ENCODE measurements around the gene ISG20L2.
A peak's percentile ranks its signal among the peaks of the same experiment; 100 is the strongest.
"Not testable (repeated sequence)": the region's sequence is repeated elsewhere in the genome, so short reads cannot be mapped to it uniquely, and the experiment has no call there.

The ISG20L2 gene, protein sequence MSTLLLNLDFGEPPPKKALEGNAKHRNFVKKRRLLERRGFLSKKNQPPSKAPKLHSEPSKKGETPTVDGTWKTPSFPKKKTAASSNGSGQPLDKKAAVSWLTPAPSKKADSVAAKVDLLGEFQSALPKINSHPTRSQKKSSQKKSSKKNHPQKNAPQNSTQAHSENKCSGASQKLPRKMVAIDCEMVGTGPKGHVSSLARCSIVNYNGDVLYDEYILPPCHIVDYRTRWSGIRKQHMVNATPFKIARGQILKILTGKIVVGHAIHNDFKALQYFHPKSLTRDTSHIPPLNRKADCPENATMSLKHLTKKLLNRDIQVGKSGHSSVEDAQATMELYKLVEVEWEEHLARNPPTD

DNA sequence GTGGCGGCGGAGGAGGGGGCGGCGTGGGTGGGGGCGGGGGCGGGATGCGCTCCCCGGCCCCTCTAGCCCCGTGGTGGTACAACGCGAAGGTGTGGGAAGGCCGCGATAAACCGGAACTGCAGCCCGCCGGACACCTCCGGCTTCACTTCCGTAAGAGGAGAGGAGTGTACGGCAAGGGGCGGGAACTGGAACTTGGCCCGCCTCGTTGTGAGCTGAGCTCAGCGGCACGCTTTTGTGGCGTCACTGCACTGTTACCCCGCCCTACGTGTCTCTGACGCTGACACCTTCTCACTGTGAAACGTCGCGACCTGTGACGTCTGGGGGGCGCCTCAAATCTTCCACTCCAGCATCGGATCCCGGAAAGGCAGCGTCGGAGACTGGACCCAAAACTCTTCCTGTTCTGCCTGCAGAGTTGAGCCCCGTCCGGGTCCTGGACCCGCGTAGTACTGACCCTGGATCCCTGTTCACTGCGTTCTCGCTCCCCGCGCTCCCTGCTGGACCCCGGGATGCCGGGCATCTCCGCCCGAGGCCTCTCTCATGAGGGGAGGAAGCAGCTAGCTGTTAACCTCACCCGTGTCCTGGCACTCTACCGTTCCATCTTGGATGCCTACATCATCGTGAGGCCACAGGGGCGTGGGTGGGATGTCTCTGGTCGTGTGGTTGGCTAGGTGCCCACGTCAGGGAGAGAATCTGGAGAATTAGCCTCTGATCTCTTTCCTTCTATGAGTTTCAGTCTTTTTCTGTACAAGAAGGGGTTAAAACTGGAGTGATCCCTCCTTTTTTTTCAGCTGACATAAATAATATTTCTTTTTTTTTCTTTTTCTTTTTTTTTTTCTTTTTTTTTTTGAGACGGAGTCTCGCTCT, at the start of gene ISG20L2:
ISG20L2 (minus strand) TSS at position 168 of the 864 bp plus-strand sequence. CDS start 1,114 bp downstream, outside the sequence.
- DNase-seq (ENCODE audit: low read depth, low spot score), result peak; percentile 92

DNA sequence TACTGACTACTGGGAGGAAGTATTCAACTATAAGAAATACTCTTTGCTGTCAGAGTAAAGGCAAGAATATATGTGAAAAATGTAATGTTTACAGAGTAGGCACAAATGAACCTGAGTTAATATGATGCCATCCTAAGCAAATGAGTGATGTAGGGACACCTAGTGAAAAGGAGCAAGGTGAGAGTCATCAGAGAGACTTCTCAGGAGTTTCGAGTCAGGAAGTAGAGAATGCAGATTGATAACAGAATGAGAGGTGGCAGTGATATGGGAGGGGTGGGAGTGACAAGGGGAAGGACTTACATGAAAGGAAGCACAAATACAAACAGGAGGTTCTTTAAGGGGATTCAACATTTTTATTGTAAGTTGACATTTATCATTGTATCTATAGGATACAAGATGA, 49.0 kb upstream of the ISG20L2 start:
- H3K27ac ChIP-seq, result peak overlapping the region; percentile 29

More for the DNA sequence above, at the start of gene ISG20L2:
- peak within 1 kb of the TSS; percentile 85 for H3K27ac ChIP-seq

DNA sequence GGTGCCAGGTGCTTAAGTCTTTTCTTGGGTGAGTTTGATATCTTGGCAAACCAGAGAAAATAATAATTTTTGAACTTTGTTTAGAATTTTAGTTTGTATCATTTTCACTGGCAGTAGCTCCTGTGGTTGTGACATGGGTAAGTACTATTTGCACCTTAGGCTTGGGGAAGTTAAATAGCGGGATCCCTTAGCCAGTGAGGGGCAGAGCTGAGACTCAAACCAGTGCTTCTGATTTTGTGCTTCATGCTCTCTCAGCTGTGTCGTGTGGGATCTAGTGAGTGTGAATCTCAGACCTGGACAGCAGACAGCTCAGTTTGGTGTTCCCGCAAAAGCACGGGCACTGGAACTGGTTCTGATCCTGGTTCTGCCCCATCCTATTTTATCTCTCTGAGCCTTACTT, 48.4 kb upstream of the ISG20L2 start:
- H3K27ac ChIP-seq, result peak overlapping the region; percentile 29
- no peak for DNase-seq (ENCODE audit: low read depth, low spot score)

More for the DNA sequence above, 49.0 kb upstream of the ISG20L2 start:
- DNase-seq (ENCODE audit: low read depth, low spot score), result no peak

DNA sequence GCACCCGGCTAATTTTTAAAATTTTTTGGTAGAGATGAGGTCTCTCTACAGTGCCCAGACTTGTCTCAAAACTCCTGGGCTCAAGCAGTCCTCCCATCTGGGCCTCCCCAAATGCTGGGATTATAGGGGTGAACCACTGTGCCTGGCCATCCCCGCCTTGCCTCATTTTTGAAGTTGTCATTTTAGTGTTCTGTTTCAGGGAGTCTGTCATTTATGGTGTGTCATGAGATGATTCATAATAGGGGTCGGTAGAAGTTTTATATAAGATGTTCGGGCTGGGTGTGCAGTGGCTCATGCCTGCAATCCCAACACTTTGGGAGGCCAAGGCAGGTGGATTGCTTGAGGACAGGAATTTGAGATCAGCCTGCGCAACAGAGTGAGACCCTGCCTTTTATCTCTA, 47.2 kb upstream of the ISG20L2 start:
- no peak for DNase-seq (ENCODE audit: low read depth, low spot score)
- no peak overlapping the region for H3K27ac ChIP-seq

DNA sequence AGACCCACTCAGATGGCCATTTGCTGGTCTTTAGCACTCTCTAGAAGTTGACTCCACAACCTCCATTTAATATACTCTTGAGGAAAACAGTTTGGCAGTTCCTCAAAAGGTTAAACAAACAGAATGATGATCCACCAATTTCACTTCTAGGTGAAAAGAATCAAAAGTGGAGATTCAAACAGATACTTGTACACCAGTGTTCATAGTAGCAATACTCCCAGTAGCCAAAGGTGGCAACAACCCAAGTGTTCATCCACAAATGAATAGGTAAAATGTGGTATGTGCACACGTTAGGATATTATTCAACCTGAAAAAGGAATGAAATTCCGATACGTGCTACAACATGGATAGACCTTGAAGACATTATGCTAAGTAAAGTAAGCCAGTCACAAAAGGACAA, 45.0 kb upstream of the ISG20L2 start:
- H3K27ac ChIP-seq, result no peak overlapping the region
- DNase-seq (ENCODE audit: low read depth, low spot score), result no peak

DNA sequence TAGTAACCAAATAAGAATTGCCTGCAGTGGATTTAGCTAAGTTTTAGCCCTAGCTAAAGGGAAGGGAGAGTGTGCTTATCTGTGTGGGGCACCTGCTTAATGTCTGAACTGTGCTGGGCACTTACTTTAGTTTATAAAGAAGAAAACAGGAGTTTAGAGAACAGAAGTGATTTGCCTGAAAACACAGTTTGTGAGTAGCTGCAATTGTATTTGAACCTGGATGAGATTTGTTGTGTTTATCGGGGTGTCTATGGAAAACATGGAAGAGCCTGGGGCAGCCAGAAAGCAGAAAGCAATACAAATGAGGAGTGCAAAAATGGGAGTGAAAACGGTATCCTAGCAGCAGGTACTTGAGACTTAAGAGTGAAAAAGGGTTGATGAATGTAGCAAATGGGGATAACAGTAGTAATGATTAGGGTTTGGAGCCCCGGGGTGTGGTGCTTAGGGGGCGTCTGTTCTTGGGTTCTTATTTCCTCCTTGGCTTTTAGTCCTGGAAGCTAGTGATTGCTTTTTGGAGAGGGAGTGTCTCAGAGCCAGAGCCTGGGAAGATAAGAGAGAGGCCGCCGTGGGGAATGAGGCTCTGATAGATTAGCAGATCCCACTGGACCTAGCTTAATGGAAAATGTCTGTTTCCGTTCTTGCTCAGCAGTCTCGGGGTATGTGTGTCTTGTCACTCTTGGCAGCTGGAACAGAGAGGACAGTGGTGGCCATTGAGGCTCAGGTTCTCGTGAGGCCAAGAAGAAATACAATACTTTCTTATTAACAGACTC, 44.3 kb upstream of the ISG20L2 start:
- no peak for DNase-seq (ENCODE audit: low read depth, low spot score)
- no peak overlapping the region for H3K27ac ChIP-seq

DNA sequence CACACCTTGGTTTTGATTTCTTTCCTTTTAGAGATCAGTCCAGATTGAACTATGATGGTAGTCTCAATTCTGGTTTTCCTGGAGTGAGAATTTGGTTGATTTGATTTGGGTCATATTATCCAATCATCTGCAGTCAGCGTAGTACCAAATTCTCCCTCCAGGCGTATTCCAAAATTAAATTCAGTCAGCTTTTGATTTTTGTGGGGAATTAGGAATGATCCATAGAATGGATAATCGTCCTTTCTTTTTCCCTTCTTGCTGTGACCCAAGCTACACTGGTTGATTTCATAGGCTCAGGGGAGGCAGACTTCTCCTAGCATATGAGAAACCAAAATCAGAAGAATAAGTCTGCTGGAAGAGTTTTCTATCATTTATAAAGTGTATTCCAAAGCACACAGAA, 43.7 kb upstream of the ISG20L2 start:
- DNase-seq (ENCODE audit: low read depth, low spot score), result no peak
- no peak overlapping the region for H3K27ac ChIP-seq

DNA sequence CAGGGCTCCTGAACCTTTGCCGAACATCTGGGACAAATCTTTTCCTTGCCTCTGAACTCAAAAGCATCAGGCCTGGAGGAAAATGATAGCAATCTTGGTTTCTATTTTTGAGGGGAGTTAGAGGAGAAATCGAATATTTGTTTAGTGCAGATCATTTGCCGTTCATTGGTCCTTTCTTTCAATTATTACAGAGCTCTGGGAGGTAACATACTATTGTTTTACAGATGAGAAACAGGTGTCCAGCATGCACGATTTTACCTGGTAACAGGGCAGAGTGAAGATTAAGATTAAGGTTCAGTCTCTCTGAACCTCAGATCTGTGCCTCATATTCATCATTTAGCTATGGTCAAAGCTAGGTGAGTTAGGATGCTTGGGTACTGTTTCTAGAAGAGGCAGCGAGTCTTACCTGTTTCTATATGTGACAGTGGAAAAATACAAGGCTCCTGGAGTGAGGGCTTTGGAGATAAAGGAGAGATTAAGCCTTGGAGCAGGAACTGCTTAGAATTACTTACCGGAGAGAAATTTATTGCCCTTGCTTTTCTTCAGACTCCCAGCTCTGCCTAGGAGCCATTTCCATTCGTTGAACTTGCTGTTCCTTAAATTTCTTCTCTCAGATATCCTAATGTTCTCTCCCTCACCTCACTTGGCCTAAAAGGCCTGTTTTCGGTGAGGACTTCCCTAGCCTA, 40.2 kb upstream of the ISG20L2 start:
- DNase-seq (ENCODE audit: low read depth, low spot score), result no peak
- peak overlapping the region; percentile 88 for H3K27ac ChIP-seq

DNA sequence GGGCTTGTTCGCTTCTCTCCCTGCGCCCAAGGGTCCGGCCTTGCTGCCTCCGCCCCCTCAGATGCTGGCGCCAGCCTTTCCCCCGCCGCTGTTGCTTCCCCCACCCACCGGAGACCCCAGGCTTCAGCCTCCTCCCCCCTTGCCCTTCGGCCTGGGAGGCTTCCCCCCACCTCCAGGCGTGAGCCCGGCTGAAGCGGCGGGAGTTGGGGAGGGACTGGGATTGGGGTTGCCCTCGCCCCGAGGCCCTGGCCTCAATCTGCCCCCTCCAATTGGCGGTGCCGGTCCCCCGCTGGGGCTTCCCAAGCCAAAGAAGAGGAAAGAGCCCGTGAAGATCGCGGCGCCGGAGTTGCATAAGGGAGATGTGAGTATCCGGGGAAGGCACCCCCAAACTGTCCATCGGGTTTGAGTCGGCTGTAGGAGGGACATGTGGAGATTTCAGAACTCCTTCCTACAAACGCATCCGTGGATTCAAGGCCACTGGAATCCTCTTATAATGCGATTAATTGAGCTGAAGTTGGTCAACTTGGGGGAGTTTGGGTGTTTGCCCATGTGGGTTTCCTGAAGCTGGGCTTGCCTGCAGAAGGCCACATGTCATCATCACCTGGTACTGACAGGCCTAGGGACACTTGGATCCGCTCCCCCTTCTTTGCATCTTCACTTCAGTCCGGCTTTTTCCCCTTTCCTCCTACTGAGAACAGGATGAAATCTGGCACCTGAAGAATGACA, 39.5 kb upstream of the ISG20L2 start:
- no peak for DNase-seq (ENCODE audit: low read depth, low spot score)
- peak overlapping the region; percentile 88 for H3K27ac ChIP-seq

DNA sequence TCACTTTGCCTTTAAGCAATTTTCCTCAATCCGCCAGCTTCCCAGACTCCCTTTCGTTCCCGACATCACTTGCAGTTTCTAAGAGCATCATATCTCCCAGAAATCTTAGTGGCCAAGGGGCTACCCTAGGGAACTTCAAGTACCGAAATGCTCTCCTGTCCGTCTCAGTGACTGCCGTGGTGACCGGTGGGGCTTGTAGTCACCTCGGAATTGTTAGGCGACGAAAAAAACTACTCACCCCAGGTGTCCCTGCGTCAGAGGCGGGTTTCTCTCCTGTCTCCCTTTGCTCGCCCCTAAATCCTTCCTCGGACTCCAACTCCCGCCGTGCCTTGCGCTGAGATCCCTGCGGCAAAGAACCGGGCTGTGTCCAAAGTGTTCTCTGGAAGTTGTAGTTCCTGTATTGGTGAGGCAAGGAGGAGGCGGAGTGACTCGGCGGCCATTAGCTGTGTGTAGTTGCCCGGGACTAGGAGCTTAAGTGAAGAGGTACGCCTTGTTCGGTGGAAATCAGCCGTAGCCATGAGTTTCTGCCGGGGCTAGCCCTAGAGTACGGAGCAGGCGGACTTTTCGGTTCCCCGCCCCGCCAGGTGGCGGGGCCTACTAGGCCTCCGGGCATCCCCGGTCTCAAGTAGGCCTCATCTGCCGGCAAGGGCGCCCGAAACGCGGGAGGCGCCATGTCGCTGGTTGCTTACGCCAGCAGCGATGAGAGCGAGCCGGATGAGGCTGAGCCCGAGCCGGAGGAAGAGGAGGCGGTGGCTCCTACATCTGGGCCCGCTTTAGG, 38.7 kb upstream of the ISG20L2 start, which contains the start of gene PRCC:
PRCC (plus strand) TSS at position 435 of the 778 bp plus-strand sequence; CDS start at position 672, 237 bp downstream.
- H3K27ac ChIP-seq, result peak within 1 kb of the TSS; percentile 88
- peak; percentile 99 for DNase-seq (ENCODE audit: low read depth, low spot score)

DNA sequence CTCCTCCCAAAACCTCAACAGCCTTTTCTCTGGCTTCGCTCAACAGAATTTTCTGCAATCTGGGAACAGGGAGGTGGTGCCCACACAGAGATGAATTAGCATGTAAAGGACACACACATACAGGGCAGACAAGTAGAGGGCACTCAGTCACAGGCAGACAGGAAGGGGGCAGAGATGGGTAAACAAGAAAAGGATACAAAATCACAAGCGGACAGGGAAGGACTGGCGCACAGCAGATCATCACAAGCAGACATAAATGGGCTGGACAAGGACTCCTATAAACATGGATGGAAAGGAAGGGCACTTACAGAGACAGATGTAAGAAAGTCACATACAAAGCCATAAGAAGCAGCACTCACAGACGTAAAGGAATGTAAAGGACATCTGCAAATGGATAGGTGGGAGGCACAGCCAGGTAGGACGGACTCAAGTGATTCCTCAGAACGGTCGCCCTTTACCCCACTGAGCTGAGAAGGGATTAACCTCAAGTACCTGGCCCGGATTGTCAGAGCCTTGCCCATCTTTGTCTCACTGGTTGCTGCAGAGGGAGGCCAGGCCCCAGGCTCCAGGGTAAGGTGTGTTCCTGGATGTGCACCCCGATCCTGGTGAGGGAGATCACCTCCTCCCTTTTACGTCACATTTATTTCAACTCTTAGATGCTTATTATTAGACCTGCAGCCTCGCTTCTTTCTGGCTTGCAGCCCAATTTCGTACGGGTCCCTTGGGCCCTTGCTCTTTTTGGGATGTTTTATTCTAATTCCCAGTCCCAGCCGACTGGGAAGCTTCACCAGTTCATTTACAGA, 37.9 kb upstream of the ISG20L2 start:
- H3K27ac ChIP-seq, result peak overlapping the region; percentile 88
- no peak for DNase-seq (ENCODE audit: low read depth, low spot score)

DNA sequence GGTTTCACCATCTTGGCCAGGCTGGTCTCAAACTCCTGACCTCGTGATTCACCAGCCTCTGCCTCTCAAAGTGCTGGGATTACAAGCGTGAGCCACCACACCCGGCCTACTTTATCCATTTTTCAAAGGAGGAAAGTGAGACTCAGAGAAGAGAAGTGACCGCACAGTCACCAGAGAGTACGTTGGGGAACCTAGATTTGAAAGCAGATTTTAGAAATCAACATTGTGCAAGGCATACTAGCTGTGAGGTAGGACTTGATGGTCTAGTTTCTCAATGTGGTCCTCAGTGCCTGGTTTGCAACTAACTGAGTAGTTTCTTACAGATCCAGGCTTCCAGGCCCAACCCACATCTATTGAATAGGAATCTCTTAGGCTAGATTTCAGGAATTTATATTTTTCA, 37.1 kb upstream of the ISG20L2 start:
- DNase-seq (ENCODE audit: low read depth, low spot score), result no peak
- peak overlapping the region; percentile 88 for H3K27ac ChIP-seq

DNA sequence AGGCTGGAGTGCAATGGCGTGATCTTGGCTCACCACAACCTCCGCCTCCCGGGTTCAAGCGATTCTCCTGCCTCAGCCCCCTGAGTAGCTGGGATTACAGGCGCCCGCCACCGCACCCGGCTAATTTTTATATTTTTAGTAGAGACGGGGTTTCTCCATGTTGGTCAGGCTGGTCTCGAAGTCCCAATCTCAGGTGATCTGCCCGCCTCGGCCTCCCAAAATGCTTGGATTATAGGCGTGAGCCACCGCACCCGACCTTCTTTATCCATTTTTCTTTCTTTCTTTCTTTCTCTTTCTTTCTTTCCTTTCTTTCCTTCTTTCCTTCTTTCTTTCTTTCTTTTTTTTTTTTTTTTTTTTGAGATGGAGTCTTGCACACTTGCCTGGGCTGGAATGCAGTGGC, 36.6 kb upstream of the ISG20L2 start:
- H3K27ac ChIP-seq; DNase-seq (ENCODE audit: low read depth, low spot score): not testable (repeated sequence)

DNA sequence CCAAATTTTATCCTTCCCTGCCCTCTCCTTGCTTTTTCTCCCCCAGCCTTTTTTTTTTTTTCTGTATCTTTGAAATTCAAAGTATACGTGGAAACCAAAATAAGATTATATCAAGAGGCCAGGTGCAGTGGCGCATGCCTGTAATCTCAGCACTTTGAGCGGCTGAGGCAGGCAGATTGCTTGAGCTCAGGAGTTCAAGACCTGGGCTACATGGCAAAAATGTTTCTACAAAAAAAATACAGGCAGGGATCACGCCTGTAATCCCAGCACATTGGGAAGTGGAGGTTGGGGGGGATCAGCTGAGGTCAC, 32.2 kb upstream of the ISG20L2 start:
- DNase-seq (ENCODE audit: low read depth, low spot score), result no peak

DNA sequence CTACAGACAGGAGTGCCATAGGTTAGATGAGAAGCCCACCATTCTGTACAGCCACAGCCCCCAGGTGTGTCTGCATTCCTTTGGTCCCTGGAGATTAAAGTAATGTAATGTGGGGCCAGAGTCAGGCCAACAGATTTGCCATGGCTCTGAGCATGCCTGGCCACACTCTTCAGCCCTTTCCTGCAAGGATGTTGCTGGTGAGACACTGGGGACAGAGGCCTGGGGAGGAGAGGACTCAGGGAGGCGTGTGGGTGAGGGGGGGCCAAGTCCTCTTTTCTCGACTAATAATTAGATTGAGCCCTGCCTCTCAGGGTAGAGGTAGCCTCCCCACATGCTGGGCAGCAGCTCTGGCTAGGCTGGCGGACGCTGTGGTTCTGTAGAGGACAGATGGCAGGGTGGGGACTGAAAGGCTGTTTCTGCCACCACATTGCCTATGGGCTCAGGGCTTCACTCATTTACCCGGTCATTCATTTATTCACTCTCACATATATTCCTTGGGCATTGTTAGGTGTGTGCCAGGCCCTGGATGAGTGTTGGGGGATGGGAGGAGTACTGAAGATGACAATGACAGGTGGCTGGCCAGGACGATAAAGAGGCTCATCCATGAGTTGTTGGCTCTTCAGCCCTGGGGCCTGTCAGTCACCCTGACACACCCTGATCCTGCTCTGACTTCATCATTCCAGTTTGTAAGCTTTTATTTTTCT, 31.7 kb upstream of the ISG20L2 start:
- no peak overlapping the region for H3K27ac ChIP-seq
- DNase-seq (ENCODE audit: low read depth, low spot score), result no peak

More for the DNA sequence above, 32.2 kb upstream of the ISG20L2 start:
- H3K27ac ChIP-seq, result no peak overlapping the region

DNA sequence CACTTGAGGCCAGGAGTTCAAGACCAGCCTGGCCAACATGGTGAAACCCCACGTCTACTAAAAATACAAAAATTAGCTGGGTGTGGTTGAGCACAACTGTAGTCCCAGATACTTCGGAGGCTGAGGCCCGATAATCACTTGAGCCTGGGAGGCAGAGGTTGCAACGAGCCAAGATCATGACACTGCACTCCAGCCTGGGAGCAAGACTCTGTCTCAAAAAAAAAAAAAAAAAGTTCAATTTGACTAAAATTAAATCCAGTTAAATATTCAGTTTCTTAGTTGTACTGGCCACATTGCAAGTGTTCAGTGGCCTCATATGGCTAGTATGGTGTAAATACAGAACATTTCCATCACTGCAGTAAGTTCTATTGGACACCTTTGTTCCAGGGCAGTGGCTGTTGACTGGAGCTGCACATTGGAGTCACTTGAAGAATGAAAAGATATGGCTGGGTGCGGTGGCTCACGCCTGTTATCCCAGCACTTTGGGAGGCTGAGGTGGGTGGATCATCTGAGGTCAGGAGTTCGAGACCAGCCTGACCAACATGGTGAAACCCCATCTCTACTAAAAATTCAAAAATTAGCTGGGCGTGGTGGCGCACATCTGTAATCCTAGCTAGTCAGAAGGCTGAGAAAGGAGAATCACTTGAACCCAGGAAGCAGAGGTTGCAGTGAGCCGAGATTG, 29.1 kb upstream of the ISG20L2 start:
- DNase-seq (ENCODE audit: low read depth, low spot score); H3K27ac ChIP-seq: not testable (repeated sequence)

DNA sequence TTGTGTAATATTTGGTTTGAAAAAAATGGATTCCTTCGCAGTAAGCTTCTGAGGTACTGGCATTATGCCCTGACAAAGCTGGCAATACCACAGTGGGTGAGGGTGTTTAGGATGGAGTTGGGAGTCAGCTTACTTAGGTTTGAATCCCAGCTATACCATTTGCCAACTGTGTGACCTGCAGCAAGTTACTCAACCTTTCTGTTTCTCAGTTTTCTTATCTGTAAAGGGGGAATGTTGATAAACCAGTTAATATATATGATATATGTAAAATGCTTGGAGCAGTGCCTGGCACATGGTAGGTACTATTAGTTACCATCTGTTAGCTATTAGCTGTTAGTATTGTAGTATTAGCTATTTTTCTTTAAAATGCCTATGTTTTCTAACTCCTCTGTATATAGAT, 27.8 kb upstream of the ISG20L2 start:
- no peak overlapping the region for H3K27ac ChIP-seq
- no peak for DNase-seq (ENCODE audit: low read depth, low spot score)

All from epithelial cell of prostate (primary cell).